Stomach (tissue), 9 donors: ENCODE measurements around the gene BCL2A1. TPM values are rescaled to one million over a fixed set of nuclear protein-coding genes. Genes with fewer than 3 reads are reported as not detected.
"Not testable (repeated sequence)": the region's sequence is repeated elsewhere in the genome, so short reads cannot be mapped to it uniquely, and the experiment has no call there.

Experiments
- DNase-seq, 2 donors: peaks; one replicate each; pipeline versions ENCODE4 v3.0.0 to v3.0.0-alpha.2; 2013 to 2019
- H3K27ac ChIP-seq, 5 donors: fragments of 200-600 bp in 4 of 5; sonication (generic) in 4 of 5; one replicate each; pipeline ENCODE4 v1.5.1; 2013 to 2019; ENCODE audit warnings: mild to moderate bottlenecking in 1 of 5, moderate library complexity in 1 of 5
- H3K27me3 ChIP-seq, 3 donors: fragments of 200-600 bp; sonication (generic); one replicate each; pipeline ENCODE4 v1.5.1; 2017 to 2019; ENCODE audit warnings: mixed run types in 1 of 3
- H3K36me3 ChIP-seq, 4 donors: fragments of 200-600 bp; sonication (generic); 1 replicate in 3 of 4; 2 replicates in 1 of 4; pipeline ENCODE4 v1.5.1; 2016 to 2019
- H3K4me1 ChIP-seq, 4 donors: fragments of 200-600 bp; sonication (generic); one replicate each; pipeline ENCODE4 v1.5.1; 2016 to 2019
- H3K4me3 ChIP-seq, 4 donors: fragments of 200-600 bp; sonication (generic) in 3 of 4; one replicate each; pipeline ENCODE4 v1.5.1; 2016 to 2019; ENCODE audit warnings: mild to moderate bottlenecking in 1 of 4
- H3K9me3 ChIP-seq, 4 donors: fragments of 200-600 bp; sonication (generic); one replicate each; pipeline ENCODE4 v1.5.1; 2016 to 2019
- EP300 ChIP-seq: sonication (generic); formaldehyde crosslinking; IDR thresholded peaks from one replicate; pipeline ENCODE4 v1.6.1; 2017; ENCODE audit warnings: antibody characterized with exemption
- POLR2A ChIP-seq, 4 donors: fragments of 450-650 bp; IDR thresholded peaks; one replicate each; pipeline ENCODE4 v1.6.1; 2016; ENCODE audit warnings: antibody characterized with exemption in 4 of 4, control low read depth in 2 of 4, mild to moderate bottlenecking in 1 of 4, moderate library complexity in 1 of 4
- POLR2AphosphoS5 ChIP-seq, 3 donors: sonication (generic); formaldehyde crosslinking; IDR thresholded peaks; one replicate each; pipeline ENCODE4 v1.6.1; 2016; ENCODE audit warnings: antibody characterized with exemption in 3 of 3
- WGBS, 5 donors: extraction: QIAGEN DNeasy Blood & Tissue Kit in 3 of 5; methylation state at CpG; one replicate each; pipeline versions ENCODE4 v1.1.5 to v1.1.7; 2013 to 2018; 5-methylcytosine and 5-hydroxymethylcytosine counted together
- intact Hi-C: fragments of 100-400 bp; cut with DNase I; formaldehyde crosslinking; loops from one replicate; pipeline ENCODE4 v1.15.1; 2023; ENCODE audit warnings: low total_unique reads
- polyA plus RNA-seq, 3 donors: library from polyadenylated mRNA; stranded (reverse); fragments of 200-250 nt; gene quantifications; one replicate each; pipeline ENCODE4 v1.2.3, GENCODE V29; 2013
- total RNA-seq, 5 donors: library from RNA; depleted of rRNA; stranded (reverse); fragments of >200 nt; gene quantifications; one replicate each; pipeline versions ENCODE4 v1.1.0 to v1.2.3, GENCODE V29; 2014 to 2016
- TF ChIP-seq, protein P1 (sequence below), 7 experiments: fragments of 450-650 bp in 4 of 7; fragments of 200-600 bp in 3 of 7; sonication (generic) in 3 of 7; IDR thresholded peaks; one replicate each; pipeline ENCODE4 v1.5.1; 2016 to 2019; ENCODE audit warnings: antibody characterized with exemption in 7 of 7, control low read depth in 2 of 7, mild to moderate bottlenecking in 1 of 7
- donor health status: healthy with polysubstance abuse.
- donor health status: Bipolar disorder and iron deficiency.
- donor health status: healthy.

BCL2A1 gene
- total and polyA plus RNA-seq, 8 donors = 0.87 to 29.4 (median 4.1) TPM; not detected in 2

- intact Hi-C loops = no loop called here
- H3K4me3 ChIP-seq = no peak overlapping the region
- DNase-seq = no peak
Measured at GRCh38 chr15:79965846-79966630, 5.0 kb downstream of the BCL2A1 start.

DNA sequence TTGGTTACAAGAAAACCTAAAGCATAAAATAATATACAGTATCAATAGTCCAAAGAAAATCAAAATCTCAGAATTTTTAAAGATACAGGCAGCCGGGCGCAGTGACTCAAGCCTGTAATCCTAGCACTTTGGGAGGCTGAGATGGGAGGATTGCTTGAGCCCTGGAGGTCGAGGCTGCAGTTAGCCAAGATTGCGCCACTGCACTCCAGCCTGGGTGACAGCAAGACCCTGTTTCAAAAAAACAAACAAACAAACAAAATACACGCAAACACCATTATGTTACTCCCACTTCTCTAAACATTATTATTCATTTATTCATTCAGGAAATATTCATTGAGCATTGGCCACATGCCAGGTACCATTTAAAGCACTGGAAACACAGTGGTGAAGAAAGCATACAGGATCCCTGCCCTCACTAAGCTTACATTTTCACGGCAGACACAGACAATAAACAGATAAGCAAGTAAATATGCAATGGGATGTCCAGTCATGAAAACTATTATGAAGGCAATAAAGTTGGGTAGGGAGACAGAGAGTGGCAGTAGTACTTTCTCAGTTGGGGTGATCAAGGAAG, 6.7 kb downstream of the BCL2A1 start:
- DNase-seq = no peak
- Histone ChIP-seq H3K27ac (no peak overlapping the region), H3K4me3 (no peak overlapping the region), H3K4me1 (no peaks in the 10 kb centered on the region), H3K9me3 (no peaks in the 10 kb centered on the region), H3K27me3 (no peaks in the 10 kb centered on the region), H3K36me3 (no peaks in the 10 kb centered on the region)
- 82 to 92% (median 90%) methylated on average over 6 of the region's 6 CpGs for WGBS, 5 donors
- TF ChIP-seq POLR2A (IDR thresholded peaks at IDR 0.05) = no peak
- no peak for TF ChIP-seq POLR2AphosphoS5 (IDR thresholded peaks at IDR 0.05)
- no peak for TF ChIP-seq EP300
- TF ChIP-seq, protein P1, sequence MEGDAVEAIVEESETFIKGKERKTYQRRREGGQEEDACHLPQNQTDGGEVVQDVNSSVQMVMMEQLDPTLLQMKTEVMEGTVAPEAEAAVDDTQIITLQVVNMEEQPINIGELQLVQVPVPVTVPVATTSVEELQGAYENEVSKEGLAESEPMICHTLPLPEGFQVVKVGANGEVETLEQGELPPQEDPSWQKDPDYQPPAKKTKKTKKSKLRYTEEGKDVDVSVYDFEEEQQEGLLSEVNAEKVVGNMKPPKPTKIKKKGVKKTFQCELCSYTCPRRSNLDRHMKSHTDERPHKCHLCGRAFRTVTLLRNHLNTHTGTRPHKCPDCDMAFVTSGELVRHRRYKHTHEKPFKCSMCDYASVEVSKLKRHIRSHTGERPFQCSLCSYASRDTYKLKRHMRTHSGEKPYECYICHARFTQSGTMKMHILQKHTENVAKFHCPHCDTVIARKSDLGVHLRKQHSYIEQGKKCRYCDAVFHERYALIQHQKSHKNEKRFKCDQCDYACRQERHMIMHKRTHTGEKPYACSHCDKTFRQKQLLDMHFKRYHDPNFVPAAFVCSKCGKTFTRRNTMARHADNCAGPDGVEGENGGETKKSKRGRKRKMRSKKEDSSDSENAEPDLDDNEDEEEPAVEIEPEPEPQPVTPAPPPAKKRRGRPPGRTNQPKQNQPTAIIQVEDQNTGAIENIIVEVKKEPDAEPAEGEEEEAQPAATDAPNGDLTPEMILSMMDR (IDR thresholded peaks at IDR 0.05) = no peak
- intact Hi-C loops = no loop called here

More at GRCh38 chr15:79965846-79966630, 5.0 kb downstream of the BCL2A1 start:
- Histone ChIP-seq H3K9me3 (no peaks in the 10 kb centered on the region), H3K27me3 (no peaks in the 10 kb centered on the region), H3K27ac (peak overlapping the region in 2 of 5 donors; percentile 22 to 64), H3K4me1 (no peaks in the 10 kb centered on the region), H3K36me3 (no peaks in the 10 kb centered on the region)
- WGBS, 5 donors = 43 to 55% (median 48%) methylated on average over 4 of the region's 4 CpGs
- no peak for TF ChIP-seq POLR2AphosphoS5 (IDR thresholded peaks at IDR 0.05)
- TF ChIP-seq, protein P1 (IDR thresholded peaks at IDR 0.05) = no peak
- no peak for TF ChIP-seq POLR2A (IDR thresholded peaks at IDR 0.05)
- TF ChIP-seq EP300 = no peak

DNA sequence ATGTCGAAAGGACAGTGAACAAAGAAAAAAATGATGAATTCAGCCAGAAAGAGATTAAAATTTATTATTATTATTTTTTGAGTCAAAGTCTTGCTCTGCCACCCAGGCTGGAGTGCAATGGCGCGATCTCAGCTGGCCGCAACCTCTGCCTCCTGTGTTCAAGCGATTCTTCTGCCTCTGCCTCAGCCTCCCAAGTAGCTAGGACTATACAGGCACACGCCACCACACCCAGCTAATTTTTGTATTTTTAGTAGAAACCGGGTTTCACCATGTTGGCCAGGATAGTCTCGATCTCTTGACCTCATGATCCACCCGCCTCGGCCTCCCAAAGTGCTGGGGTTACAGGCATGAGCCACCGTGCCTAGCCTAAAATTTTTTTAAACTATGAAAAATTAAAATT, 8.1 kb downstream of the BCL2A1 start:
- H3K4me1 ChIP-seq, H3K4me3 ChIP-seq, H3K9me3 ChIP-seq, H3K27me3 ChIP-seq, H3K36me3 ChIP-seq, intact Hi-C loops, DNase-seq, H3K27ac ChIP-seq: not testable (repeated sequence)
- 94 to 96% (median 96%) methylated on average over 11 of the region's 11 CpGs for WGBS, 5 donors

GRCh38 chr15:79962178-79962577, 8.8 kb downstream of the BCL2A1 start:
- no peak overlapping the region for H3K4me3 ChIP-seq
- H3K9me3 ChIP-seq = no peaks in the 10 kb centered on the region
- 86 to 92% (median 89%) methylated on average over 6 of the region's 6 CpGs for WGBS, 5 donors
- peak overlapping the region in 1 of 5 donors; percentile 7 for H3K27ac ChIP-seq
- H3K27me3 ChIP-seq = no peaks in the 10 kb centered on the region
- no peak for DNase-seq
- TF ChIP-seq POLR2A (IDR thresholded peaks at IDR 0.05) = no peak
- TF ChIP-seq POLR2AphosphoS5 (IDR thresholded peaks at IDR 0.05) = no peak
- TF ChIP-seq, protein P1 (IDR thresholded peaks at IDR 0.05) = no peak
- TF ChIP-seq EP300 = no peak
- H3K36me3 ChIP-seq = no peaks in the 10 kb centered on the region
- intact Hi-C loops = no loop called here
- H3K4me1 ChIP-seq = no peaks in the 10 kb centered on the region
